Stimulated activated CD4-positive, alpha-beta T cell treated with anti-CD3 and anti-CD28 coated beads, Interleukin-12 subunit alpha, Interleukin-12 subunit beta, amount 100 ng/mL, for 4 hours (primary cell): ENCODE data around the gene CTSW.

Experiments
- DNase-seq: peaks from one replicate; pipeline ENCODE4 v3.0.0-alpha.2; 2020

Gene CTSW

DNA sequence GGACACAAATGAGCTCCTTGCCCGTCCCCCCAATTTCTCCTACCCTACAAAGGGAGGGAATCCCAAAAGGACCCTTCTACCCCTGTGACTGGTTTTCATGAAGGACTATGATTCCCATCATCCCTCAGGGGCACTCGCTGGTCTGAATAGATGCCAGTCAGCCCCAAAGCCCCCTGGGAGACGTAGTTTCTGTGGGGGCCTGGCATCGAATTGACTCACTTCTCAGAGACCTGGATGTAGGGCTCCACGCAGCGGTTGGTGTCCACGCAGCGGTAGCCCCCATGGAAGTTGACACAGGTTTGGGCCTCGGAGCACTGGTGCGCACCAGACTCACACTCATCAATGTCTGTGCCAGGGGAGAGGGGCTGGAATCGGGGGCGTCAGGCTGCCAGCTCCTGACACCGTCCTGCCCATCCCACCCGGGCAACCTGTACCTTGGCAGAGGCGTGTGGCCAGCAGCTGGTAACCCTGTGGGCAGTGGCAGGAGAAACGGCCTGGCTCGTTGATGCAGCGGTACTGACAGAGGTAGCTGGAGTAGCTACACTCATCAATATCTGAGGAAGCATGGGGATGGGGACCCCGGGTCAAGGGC is 11.5 kb upstream of the CTSW start:
- DNase-seq: no peak

GRCh38 chr11:65868907-65869306 is 10.7 kb upstream of the CTSW start:
- DNase-seq: no peak

DNA sequence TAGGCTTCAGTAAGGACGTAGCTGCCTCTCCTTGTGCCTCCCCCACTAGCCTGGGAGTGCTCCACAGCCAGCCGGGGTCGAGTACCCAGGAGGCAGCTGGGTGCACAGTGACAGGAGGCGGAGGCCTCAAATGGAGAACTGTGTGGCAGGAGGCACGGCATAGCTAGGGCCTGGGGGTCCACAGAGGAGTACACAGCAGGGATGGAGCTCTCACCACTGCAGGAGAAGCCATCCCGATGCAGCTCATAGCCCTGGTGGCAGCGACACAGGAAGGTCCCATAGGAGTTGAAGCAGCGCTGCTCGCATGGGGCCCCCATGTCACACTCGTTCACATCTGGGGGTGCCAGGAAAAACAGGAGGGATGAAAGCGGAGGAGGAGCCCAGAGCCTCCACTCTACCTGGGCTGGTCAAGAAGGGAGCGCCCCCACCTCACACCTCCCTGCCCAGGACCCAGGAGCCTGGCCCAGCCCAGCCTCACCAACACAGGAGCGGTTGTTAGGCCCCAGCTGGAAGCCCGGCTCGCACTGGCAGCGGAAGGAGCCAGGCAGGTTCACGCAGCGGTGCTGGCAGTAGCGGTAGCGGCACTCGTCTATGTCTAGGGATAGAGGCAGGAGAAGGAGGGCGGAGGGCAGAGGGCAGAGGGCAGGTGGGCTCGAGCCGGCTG is 9.9 kb upstream of the CTSW start:
- no peak for DNase-seq

DNA sequence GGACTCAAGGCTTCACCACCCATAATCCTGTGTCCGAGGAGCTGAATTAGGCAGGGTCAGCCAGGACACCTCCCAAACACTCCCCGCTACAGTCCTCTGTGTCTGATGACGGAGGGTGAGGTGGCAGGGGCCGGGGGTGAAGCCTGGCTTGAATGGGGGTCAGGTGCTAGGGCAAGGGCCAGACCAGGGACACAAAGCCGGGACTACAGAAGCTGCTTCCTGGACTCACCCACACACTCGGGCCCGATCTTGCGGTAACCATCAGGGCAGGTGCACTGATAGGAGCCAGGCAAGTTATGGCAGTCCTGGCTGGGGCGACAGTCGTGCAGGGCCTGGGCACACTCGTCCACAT is 9.4 kb upstream of the CTSW start:
- DNase-seq: no peak

GRCh38 chr11:65870706-65871681 is 8.6 kb upstream of the CTSW start:
- DNase-seq: no peak

DNA sequence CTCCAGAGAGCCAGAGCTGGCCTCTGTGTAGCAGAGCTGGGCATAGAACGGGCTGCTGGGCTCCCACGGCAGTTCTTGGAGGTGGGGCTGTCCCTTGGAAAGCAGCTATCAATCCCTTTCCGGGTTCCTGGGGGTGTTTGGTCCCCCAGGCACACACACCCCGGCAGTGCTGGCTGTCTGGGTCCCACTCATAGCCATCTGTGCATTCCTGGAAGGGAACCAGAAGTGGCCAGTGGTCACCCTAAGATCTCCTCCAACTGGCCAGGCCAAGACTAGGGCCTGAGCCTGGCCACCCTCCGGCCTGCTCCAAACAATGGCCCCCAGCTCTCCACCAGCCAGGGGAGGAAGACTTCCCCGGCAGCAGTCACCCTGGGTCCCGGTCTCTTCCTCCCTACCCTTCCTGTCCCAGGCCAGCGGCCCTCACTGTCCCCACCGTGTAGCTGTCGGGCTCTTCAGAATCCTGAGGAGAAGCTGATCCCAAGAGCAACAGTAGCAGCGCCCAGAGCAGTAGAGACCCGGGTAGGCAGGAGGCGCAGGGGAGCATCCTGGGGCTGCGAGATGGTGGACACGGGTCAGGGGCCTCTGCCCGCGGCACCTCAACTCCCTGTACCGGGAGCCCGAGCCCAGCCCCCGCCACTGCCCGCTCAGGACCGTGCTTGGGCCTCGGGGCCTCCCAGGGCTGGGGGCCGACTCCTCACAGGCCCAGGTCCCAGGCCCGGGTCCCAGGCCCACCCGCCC is 7.7 kb upstream of the CTSW start:
- DNase-seq: no peak

- no peak for DNase-seq
Observed at GRCh38 chr11:65872586-65873317, 6.9 kb upstream of the CTSW start, which contains the start of gene EFEMP2. TSS of gene EFEMP2 (minus strand) at chr11:65872800. CDS start at chr11:65872354, 446 bp downstream.

DNA sequence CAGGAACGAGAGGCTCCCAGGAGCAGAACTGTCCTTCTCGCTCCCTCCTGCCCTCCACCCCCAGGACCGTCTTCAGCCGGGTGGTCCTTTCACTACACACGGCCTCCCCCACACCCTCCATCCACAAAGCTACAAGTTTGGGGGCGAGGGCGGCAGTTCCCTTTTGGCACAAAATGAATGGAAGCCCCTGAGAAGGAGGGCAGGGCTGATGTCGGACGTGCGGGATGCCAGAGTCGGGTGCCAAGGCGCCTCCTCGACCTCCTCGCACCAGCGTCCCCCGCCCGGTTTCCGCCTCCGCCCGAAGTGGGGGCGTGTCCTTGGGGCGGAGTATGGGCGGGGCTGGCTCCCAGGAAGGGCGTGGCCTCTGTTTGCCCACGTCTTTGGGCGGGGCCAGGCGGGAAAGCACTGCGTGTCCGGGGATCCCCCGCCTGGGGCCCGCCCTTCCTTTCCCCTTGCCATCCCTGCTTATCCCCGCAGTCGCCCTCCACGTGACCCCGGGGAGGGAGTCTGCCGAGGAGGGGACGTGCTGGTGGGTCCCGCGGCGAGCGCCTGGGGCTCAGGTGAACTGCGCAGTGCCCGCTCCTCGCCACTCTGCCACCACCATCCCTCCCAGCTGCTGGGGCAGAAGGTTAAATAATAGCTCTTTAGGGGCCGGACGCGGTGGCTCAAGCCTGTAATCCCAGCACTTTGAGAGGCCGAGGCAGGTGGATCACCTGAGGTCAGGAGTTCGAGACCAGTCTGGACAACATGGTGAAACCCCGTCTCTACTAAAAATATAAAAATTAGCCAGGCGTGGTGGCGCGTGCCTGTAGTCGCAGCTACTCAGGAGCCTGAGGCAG is 6.1 kb upstream of the CTSW start:
- DNase-seq: peak; percentile 97

GRCh38 chr11:65880027-65880426 is 390 bp downstream of the CTSW start:
- DNase-seq: no peak

- DNase-seq: no peak
Observed at GRCh38 chr11:65880844-65881421, 1.3 kb downstream of the CTSW start.

- no peak for DNase-seq
Observed at GRCh38 chr11:65882120-65883057, 2.8 kb downstream of the CTSW start.

DNA sequence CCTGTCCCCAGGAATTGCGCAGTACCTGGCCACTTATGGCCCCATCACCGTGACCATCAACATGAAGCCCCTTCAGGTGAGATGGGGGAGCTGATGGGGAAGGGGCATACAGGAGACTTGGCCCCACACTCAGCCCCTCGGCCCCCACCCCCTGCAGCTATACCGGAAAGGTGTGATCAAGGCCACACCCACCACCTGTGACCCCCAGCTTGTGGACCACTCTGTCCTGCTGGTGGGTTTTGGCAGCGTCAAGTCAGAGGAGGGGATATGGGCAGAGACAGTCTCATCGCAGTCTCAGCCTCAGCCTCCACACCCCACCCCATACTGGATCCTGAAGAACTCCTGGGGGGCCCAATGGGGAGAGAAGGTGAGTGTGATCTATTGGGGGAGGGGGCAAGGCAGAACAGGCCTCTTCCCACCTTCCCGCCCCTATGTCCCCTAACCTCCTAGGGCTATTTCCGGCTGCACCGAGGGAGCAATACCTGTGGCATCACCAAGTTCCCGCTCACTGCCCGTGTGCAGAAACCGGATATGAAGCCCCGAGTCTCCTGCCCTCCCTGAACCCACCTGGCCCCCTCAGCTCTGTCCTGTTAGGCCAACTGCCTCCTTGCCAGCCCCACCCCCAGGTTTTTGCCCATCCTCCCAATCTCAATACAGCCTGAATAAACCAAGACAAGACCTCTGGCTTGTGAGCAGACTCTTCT is 3.6 kb downstream of the CTSW start:
- no peak for DNase-seq

GRCh38 chr11:65883786-65884715 is 4.4 kb downstream of the CTSW start:
- DNase-seq: no peak

- DNase-seq: peak; percentile 81
Observed at GRCh38 chr11:65884716-65885092, 5.1 kb downstream of the CTSW start.

- no peak for DNase-seq
Observed at GRCh38 chr11:65885231-65885630, 5.6 kb downstream of the CTSW start.

- no peak for DNase-seq
Observed at GRCh38 chr11:65885808-65886536, 6.3 kb downstream of the CTSW start.
